GM12891 (cell line): ENCODE data around the gene COL4A1.

ENCODE experiments used
- POLR2A ChIP-seq: IDR thresholded peaks from 2 replicates; pipeline ENCODE4 v1.6.1; 2011; ENCODE audit warnings: low read depth, low read length, control low read depth
- POLR2AphosphoS5 ChIP-seq: IDR thresholded peaks from 2 replicates; pipeline ENCODE4 v1.6.1; 2011; ENCODE audit warnings: low read depth, low read length, control low read depth
- POU2F2 ChIP-seq: IDR thresholded peaks from 2 replicates; pipeline ENCODE4 v1.6.1; 2011; ENCODE audit warnings: low read depth, mild to moderate bottlenecking, control low read depth, low read length, moderate library complexity
- TAF1 ChIP-seq: IDR thresholded peaks from 2 replicates; pipeline ENCODE4 v1.6.1; 2011; ENCODE audit warnings: low read depth, low read length, control low read depth

GRCh38 chr13:110284779-110285484, 22.0 kb downstream of the COL4A1 start:
- TF ChIP-seq POLR2AphosphoS5 (no peak), POLR2A (no peak), POU2F2 (no peak), TAF1 (no peak)
